GM12878 (cell line): ENCODE measurements around the gene SSNA1.

ENCODE experiments used
- EZH2 ChIP-seq: IDR thresholded peaks from 2 replicates; pipeline ENCODE4 v1.6.1; 2012; ENCODE audit warnings: low read depth, mild to moderate bottlenecking, control low read depth, inconsistent platforms, low read length, borderline replicate concordance; ENCODE audit not compliant: control insufficient read depth
- SMC3 ChIP-seq: IDR thresholded peaks from 2 replicates; pipeline ENCODE4 v1.6.1; 2011; ENCODE audit warnings: low read length, improper control_type of control experiment, borderline replicate concordance
- TCF7 ChIP-seq: IDR thresholded peaks from 2 replicates; pipeline ENCODE4 v1.6.1; 2014; ENCODE audit warnings: antibody characterized with exemption, borderline replicate concordance
- TF ChIP-seq, protein P1 (sequence below), 3 experiments: IDR thresholded peaks in 2 of 3; conservative IDR thresholded peaks in 1 of 3; 2 replicates each; pipeline ENCODE4 v1.5.1; 2011; ENCODE audit warnings: low read depth in 3 of 3, low read length in 3 of 3, mild to moderate bottlenecking in 3 of 3, control low read depth in 2 of 3, moderate library complexity in 2 of 3, inconsistent platforms in 1 of 3, mixed read lengths in 1 of 3; ENCODE audit not compliant: control insufficient read depth in 2 of 3, insufficient read depth in 1 of 3; ENCODE audit errors: extremely low read depth in 1 of 3
- TF ChIP-seq, protein P2 (sequence below): IDR thresholded peaks from 2 replicates; pipeline ENCODE4 v1.6.1; 2011; ENCODE audit warnings: low read depth, low read length, improper control_type of control experiment, borderline replicate concordance

- TF ChIP-seq SMC3, result no peak
- TF ChIP-seq, protein P1, sequence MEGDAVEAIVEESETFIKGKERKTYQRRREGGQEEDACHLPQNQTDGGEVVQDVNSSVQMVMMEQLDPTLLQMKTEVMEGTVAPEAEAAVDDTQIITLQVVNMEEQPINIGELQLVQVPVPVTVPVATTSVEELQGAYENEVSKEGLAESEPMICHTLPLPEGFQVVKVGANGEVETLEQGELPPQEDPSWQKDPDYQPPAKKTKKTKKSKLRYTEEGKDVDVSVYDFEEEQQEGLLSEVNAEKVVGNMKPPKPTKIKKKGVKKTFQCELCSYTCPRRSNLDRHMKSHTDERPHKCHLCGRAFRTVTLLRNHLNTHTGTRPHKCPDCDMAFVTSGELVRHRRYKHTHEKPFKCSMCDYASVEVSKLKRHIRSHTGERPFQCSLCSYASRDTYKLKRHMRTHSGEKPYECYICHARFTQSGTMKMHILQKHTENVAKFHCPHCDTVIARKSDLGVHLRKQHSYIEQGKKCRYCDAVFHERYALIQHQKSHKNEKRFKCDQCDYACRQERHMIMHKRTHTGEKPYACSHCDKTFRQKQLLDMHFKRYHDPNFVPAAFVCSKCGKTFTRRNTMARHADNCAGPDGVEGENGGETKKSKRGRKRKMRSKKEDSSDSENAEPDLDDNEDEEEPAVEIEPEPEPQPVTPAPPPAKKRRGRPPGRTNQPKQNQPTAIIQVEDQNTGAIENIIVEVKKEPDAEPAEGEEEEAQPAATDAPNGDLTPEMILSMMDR (IDR thresholded peaks at IDR 0.05 in 2 of 3, conservative IDR thresholded peaks at IDR 0.05 in 1 of 3; ENCODE audit: control insufficient read depth in 2 of 3, extremely low read depth in 1 of 3, insufficient read depth in 1 of 3, low read depth in 3 of 3, low read length in 3 of 3), result no peak
- TF ChIP-seq EZH2, result no peak
- TF ChIP-seq, protein P2, sequence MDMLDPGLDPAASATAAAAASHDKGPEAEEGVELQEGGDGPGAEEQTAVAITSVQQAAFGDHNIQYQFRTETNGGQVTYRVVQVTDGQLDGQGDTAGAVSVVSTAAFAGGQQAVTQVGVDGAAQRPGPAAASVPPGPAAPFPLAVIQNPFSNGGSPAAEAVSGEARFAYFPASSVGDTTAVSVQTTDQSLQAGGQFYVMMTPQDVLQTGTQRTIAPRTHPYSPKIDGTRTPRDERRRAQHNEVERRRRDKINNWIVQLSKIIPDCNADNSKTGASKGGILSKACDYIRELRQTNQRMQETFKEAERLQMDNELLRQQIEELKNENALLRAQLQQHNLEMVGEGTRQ, result no peak
- TF ChIP-seq TCF7, result no peak
These were observed 1.1 kb upstream of the SSNA1 start for GRCh38 chr9:137187386-137187785.
